HG03439 (cell line): ENCODE data around the gene WNT3A.

Source experiments
- ATAC-seq: cut with Tn5 transposase; IDR thresholded peaks from one replicate; pipeline ENCODE4 v1.9.1; 2021; ENCODE audit warnings: mild to moderate bottlenecking, moderate library complexity; ENCODE audit not compliant: unreplicated experiment

Gene WNT3A

DNA sequence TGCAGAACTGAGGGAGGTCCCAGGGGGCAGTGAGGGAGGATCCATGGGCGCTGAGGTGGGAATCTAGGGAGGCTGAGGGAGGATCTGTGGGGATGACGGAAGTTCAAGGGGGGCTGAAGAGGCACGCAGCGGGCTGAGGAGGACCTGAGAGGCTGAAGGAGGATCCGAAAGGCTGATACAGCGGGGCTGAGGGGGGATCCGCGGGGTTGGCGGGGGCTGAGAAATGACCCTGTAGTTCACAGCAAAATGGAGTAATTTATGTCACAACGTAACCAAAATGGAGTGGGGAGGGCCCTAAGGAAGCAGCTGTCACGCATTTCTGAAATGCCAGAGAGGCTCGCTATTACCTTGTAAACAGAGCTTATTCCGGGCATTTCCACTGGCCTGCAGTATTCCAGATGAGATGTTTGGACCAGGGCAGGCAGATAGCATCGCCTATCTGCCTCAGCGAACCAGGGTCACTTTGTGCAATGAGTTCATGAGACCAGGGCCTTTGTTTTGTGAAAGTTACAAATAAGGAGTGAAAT lies 103.2 kb downstream of the WNT3A start:
- no peak for ATAC-seq

DNA sequence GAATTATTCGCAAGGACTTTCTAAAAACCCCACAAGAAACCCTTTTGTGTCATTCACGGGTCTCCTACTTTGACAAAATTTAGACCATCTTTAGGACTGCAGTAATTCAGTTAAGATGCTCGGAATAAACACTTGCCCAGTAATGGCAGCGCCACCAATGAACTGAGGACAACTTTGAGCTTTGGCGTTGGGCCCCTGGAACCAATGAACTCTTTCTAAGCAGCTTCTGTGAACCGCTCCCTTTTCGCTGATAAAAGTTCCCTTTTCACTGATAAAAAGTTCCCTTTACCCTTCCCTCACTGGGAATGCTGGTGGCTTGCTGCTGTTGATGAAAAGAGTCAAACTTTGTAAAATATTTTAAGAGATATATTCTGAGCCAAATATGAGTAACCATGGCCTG lies 103.8 kb downstream of the WNT3A start:
- no peak for ATAC-seq
